T-cell (primary cell): ENCODE results near the gene LBHD1. TPM values are rescaled to one million over a fixed set of nuclear protein-coding genes. Genes with fewer than 3 reads are reported as not detected.
"Not testable (repeated sequence)": the region's sequence is repeated elsewhere in the genome, so short reads cannot be mapped to it uniquely, and the experiment has no call there.

Source experiments
- ATAC-seq, 4 experiments: fragments of 200-7000 bp in 3 of 4; fragments of 150-1000 bp in 1 of 4; cut with Tn5 transposase; replicated peaks in 1 of 4; 1 replicate in 3 of 4; 2 replicates in 1 of 4; pipeline ENCODE4 v1.10.0; 2021; ENCODE audit warnings: moderate library complexity in 3 of 4, mild to moderate bottlenecking in 2 of 4, moderate number of reproducible peaks in 1 of 4
- CTCF ChIA-PET, 2 donors: fragments of 300-600 bp; sonication (Branson Sonifier 250); formaldehyde crosslinking; loops; one replicate each; lab custom pipeline; 2022; ENCODE audit warnings: antibody characterized with exemption in 2 of 2; lab: Charles Lee
- POLR2A ChIA-PET, 2 donors: fragments of 300-600 bp; sonication (Branson Sonifier 250); formaldehyde crosslinking; loops; one replicate each; lab custom pipeline; 2022; ENCODE audit warnings: antibody characterized with exemption in 2 of 2; lab: Charles Lee
- DNase-seq, 35 experiments: peaks; one replicate each; pipeline versions ENCODE4 v3.0.0 to v3.0.0-alpha.2; 2013 to 2023
- H3K27ac ChIP-seq: one replicate; pipeline ENCODE4 v1.5.1; 2013; ENCODE audit warnings: low read length
- H3K27me3 ChIP-seq, 2 experiments: replicated peaks in 1 of 2; 1 replicate in 1 of 2; 2 replicates in 1 of 2; pipeline versions ENCODE4 v1.6.1 to v1.7.0; 2013; ENCODE audit warnings: low read length in 1 of 2, mixed read lengths in 1 of 2; ENCODE audit not compliant: control insufficient read depth in 2 of 2, insufficient read depth in 2 of 2; ENCODE audit errors: extremely low read depth in 1 of 2
- H3K36me3 ChIP-seq, 2 donors: 1 replicate in 1 of 2; 2 replicates in 1 of 2; pipeline versions ENCODE4 v1.6.1 to v1.7.0; 2013; ENCODE audit warnings: low read length in 1 of 2; ENCODE audit not compliant: control insufficient read depth in 2 of 2, insufficient read depth in 1 of 2; ENCODE audit errors: extremely low read depth in 1 of 2
- H3K4me1 ChIP-seq, 2 experiments: 1 replicate in 1 of 2; 2 replicates in 1 of 2; pipeline versions ENCODE4 v1.6.1 to v1.7.0; 2013; ENCODE audit warnings: low read length in 2 of 2, mixed read lengths in 1 of 2; ENCODE audit not compliant: insufficient read depth in 2 of 2, control insufficient read depth in 1 of 2; ENCODE audit errors: extremely low read depth in 1 of 2
- H3K4me3 ChIP-seq, 2 donors: 1 replicate in 1 of 2; 2 replicates in 1 of 2; pipeline versions ENCODE4 v1.5.1 to v1.7.0; 2013; ENCODE audit warnings: mild to moderate bottlenecking in 2 of 2, low read length in 1 of 2, moderate library complexity in 1 of 2; ENCODE audit not compliant: control insufficient read depth in 1 of 2; ENCODE audit errors: extremely low read depth in 1 of 2
- H3K9me3 ChIP-seq: 2 replicates; pipeline ENCODE4 v1.7.0; 2013
- H3K27ac Mint-ChIP-seq, 2 donors: one replicate each; pipeline ENCODE4 v1.8.0; 2020 to 2021; ENCODE audit warnings: mild to moderate bottlenecking in 2 of 2, mixed read lengths in 2 of 2
- H3K27me3 Mint-ChIP-seq, 2 donors: one replicate each; pipeline ENCODE4 v1.8.0; 2021 to 2022; ENCODE audit warnings: mixed read lengths in 2 of 2
- H3K36me3 Mint-ChIP-seq: one replicate; pipeline ENCODE4 v1.8.0; 2021; ENCODE audit warnings: mixed read lengths
- H3K4me1 Mint-ChIP-seq, 3 donors: one replicate each; pipeline ENCODE4 v1.8.0; 2020 to 2022; ENCODE audit warnings: mixed read lengths in 3 of 3, mild to moderate bottlenecking in 1 of 3
- H3K4me3 Mint-ChIP-seq, 3 donors: one replicate each; pipeline ENCODE4 v1.8.0; 2020 to 2022; ENCODE audit warnings: mild to moderate bottlenecking in 3 of 3, mixed read lengths in 3 of 3, moderate library complexity in 3 of 3
- H3K9me3 Mint-ChIP-seq, 3 donors: one replicate each; pipeline ENCODE4 v1.8.0; 2020 to 2022; ENCODE audit warnings: mixed read lengths in 3 of 3
- WGBS: methylation state at CpG from one replicate; pipeline ENCODE4 v1.1.5; 2013; ENCODE audit warnings: missing lambda C conversion rate; ENCODE audit not compliant: insufficient coverage; 5-methylcytosine and 5-hydroxymethylcytosine counted together
- total RNA-seq, 35 experiments: library from RNA in 6 of 35; stranded (reverse) in 6 of 35; fragments of 120-200 nt in 1 of 35; gene quantifications; one replicate each; pipeline versions ENCODE4 v1.2.1 to v1.2.4 and lab custom pipeline; 2013 to 2026

Gene LBHD1
- total RNA-seq, 5 donors from 2014 or later (not counting 1 experiment from before 2014, with no cell fraction given): 15.5 to 24.7 (median 20.7) TPM

DNA sequence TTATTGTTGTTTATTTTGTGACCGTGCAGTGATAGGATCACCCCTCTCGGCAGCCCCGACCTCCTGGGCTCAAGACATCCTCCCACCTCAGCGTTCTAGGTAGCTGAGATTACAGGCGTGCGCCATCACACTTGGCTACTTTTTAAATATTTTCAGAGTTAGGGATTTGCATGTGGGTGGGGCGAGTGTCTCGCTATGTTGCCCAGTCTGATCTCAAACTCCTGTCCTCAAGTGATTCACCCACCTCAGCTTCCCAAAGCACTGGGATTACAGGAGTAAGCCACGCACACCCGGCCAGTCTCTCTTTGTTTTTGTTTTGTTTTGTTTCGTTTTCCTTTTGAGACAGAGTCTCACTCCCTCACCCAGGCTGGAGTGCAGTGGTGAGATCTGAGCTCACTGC is 17.8 kb downstream of the LBHD1 start:
- H3K27me3 ChIP-seq: no peaks in the 10 kb centered on the region
- no peak for ATAC-seq

DNA sequence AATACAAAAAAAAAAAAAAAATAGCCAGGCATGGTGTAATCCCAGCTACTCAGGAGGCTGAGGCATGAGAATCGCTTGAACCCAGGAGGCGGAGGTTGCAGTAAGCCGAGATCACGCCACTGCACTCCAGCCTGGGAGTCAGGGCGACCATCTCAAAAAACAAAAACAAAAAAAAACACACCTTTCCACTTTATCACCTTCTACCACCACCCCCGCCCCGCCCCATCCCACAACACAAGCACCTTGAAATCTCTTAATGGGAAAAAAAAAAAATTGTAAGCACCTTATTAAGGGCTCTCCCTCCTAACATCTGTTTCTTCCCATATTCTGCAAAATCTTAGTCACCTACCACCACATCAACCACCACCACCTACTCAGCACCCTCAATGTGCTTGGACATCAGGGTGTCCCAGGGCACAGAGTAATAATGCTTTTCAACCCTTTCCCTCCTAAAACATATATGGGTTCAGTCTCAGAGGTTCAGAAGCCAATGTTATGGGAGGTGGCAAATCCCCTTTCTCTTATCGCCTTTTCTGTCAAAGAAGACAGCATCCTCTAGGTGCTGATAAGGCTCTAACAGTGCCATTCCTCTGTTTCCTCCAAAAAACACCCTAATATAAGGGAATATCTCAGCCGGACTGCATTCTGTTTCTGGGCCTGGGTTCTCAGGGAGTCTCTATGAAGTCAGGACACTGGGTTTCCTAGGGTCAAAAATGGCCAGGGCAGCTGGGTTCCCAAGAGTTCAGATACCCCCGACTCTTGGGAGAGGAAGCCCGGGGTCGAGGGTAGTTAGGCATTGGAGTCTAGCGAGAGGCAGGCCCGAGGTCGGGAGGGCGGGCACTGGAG is 19.7 kb downstream of the LBHD1 start:
- CTCF ChIA-PET: interaction anchor here in 1 of 2 donors (0.5 to 1.0 kb wide), 4 partner anchors 13 to 272 kb away, joined by 3 to 6 read pairs (median 4); partner anchors contain the start of genes C11orf98 and CSKMT
- Mint-ChIP-seq H3K9me3 (no peaks in the 10 kb centered on the region), H3K27me3 (no peaks in the 10 kb centered on the region), H3K27ac (peak overlapping the region; percentile 85 to 90), H3K4me1 (peaks cover 19 to 28% (median 19%) of the 10 kb centered on the region in 3 donors), H3K4me3 (peak overlapping the region; percentile 87 to 97 (median 88)), H3K36me3 (peaks cover 4% of the 10 kb centered on the region)
- peak overlapping the region; percentile 63 for H3K27ac ChIP-seq
- POLR2A ChIA-PET: interaction anchor here (0.6 to 1.4 kb wide), 5 partner anchors 9 to 61 kb away, joined by 3 to 28 read pairs (median 4); partner anchors contain the start of genes C11orf98 (in 2 of the 2), CSKMT (in 2 of the 2) and TUT1 (in 1 of the 2)
- H3K4me3 ChIP-seq: peak overlapping the region; percentile 69 to 95
- no peaks in the 10 kb centered on the region for H3K9me3 ChIP-seq
- no peaks in the 10 kb centered on the region for H3K27me3 ChIP-seq
- peaks cover 7 to 42% of the 10 kb centered on the region in 2 experiments for H3K4me1 ChIP-seq
- H3K36me3 ChIP-seq: peaks cover 9 to 25% of the 10 kb centered on the region in 2 donors
- ATAC-seq (peak; percentile 5 to 11 (median 8)), DNase-seq (peak in 9 of 35 experiments; percentile 16 to 72 (median 40))
- WGBS: 0% methylated on average over 7 of the region's 16 CpGs

More for the DNA sequence above, 17.8 kb downstream of the LBHD1 start:
- DNase-seq: no peak
- H3K9me3 ChIP-seq: no peaks in the 10 kb centered on the region
- Mint-ChIP-seq H3K27me3 (no peaks in the 10 kb centered on the region), H3K4me3 (peak overlapping the region; percentile 25 to 52 (median 45)), H3K4me1 (peaks cover 17 to 28% (median 19%) of the 10 kb centered on the region in 3 donors), H3K9me3 (no peaks in the 10 kb centered on the region), H3K27ac (peak overlapping the region; percentile 39 to 52), H3K36me3 (peaks cover 4% of the 10 kb centered on the region)
- ChIA-PET CTCF (interaction anchor here in 1 of 2 donors (0.9 kb wide), 1 partner anchor 11 kb away, joined by 4 read pairs; the partner anchor contains the start of genes C11orf98 and CSKMT), POLR2A (interaction anchor here (0.5 to 1.9 kb wide), 5 partner anchors 10 to 46 kb away, joined by 3 to 18 read pairs (median 8); partner anchors contain the start of genes C11orf98 (in 2 of the 2), CSKMT (in 2 of the 2) and LBHD1 (in 1 of the 2))
- peaks cover 6 to 12% of the 10 kb centered on the region in 2 donors for H3K36me3 ChIP-seq
- no peak overlapping the region for H3K4me3 ChIP-seq
- 100% methylated on average over 1 of the region's 11 CpGs for WGBS
- peaks cover 7 to 31% of the 10 kb centered on the region in 2 experiments for H3K4me1 ChIP-seq
- H3K27ac ChIP-seq: no peak overlapping the region

DNA sequence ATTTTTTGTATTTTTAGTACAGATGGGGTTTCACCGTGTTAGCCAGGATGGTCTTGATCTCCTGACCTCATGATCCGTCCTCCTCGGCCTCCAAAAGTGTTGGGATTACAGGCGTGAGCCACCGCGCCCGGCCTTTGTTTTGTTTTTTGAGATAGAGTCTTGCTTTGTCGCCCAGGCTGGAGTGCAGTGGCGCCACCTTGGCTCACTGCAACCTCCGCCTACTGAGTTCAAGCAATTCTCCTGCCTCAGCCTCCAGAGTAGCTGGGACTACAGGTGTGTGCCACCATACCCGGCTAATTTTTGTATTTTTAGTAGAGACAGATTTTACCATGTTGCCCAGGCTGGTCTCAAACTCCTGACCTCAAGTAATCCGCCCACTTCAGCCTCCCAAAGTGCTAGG is 21.8 kb downstream of the LBHD1 start:
- H3K4me1 Mint-ChIP-seq: peaks cover 32 to 39% (median 35%) of the 10 kb centered on the region in 3 donors
- peaks cover 9 to 26% of the 10 kb centered on the region in 2 donors for H3K36me3 ChIP-seq
- H3K36me3 Mint-ChIP-seq, H3K4me3 Mint-ChIP-seq, H3K27me3 Mint-ChIP-seq, CTCF ChIA-PET, H3K27me3 ChIP-seq, H3K9me3 ChIP-seq, H3K27ac ChIP-seq, H3K9me3 Mint-ChIP-seq, ATAC-seq, DNase-seq, H3K4me3 ChIP-seq: not testable (repeated sequence)
- WGBS: 98% methylated on average over 7 of the region's 12 CpGs
- H3K27ac Mint-ChIP-seq: peak overlapping the region in 1 of 2 donors; percentile 34
- H3K4me1 ChIP-seq: peaks cover 13 to 58% of the 10 kb centered on the region in 2 experiments
- POLR2A ChIA-PET: interaction anchor here (0.6 kb wide), 2 partner anchors 16 to 682 kb away, joined by 4 read pairs; no protein-coding TSS in a partner anchor

DNA sequence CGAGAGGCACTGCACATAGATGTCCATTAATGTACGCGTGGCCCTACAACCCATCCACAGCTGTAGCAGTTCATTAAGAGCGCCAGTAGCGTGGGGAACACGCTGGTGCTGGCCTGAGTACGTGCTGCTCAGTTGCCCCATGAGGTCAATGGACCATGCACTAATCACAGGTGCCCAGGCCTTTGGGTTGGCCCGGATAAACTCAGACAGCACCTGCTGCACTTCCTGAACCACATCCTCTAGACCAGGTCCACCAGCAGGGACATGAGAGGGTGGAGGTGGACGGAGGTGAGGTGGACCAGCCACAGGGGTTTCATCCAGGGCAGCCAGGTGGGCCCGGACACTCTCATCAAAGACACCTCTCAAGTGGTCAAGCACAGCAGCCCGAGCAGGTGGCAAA is 22.6 kb downstream of the LBHD1 start:
- H3K27ac Mint-ChIP-seq: no peak overlapping the region
- Histone ChIP-seq H3K4me3 (no peak overlapping the region), H3K27me3 (no peaks in the 10 kb centered on the region), H3K9me3 (no peaks in the 10 kb centered on the region), H3K27ac (no peak overlapping the region), H3K36me3 (peaks cover 9 to 27% of the 10 kb centered on the region in 2 donors), H3K4me1 (peaks cover 16 to 65% of the 10 kb centered on the region in 2 experiments)
- H3K27me3 Mint-ChIP-seq: no peaks in the 10 kb centered on the region
- H3K9me3 Mint-ChIP-seq: no peaks in the 10 kb centered on the region
- POLR2A ChIA-PET: interaction anchor here (0.6 to 1.1 kb wide), 3 partner anchors 11 to 19 kb away, joined by 3 to 6 read pairs (median 4); partner anchors contain the start of genes C11orf98 (in 1 of the 2) and CSKMT (in 1 of the 2)
- peaks cover 4% of the 10 kb centered on the region for H3K36me3 Mint-ChIP-seq
- no peak for ATAC-seq
- peaks cover 38 to 45% (median 42%) of the 10 kb centered on the region in 3 donors for H3K4me1 Mint-ChIP-seq
- CTCF ChIA-PET: no interaction called here
- H3K4me3 Mint-ChIP-seq: no peak overlapping the region
- 98% methylated on average over 8 of the region's 11 CpGs for WGBS
- DNase-seq: no peak

DNA sequence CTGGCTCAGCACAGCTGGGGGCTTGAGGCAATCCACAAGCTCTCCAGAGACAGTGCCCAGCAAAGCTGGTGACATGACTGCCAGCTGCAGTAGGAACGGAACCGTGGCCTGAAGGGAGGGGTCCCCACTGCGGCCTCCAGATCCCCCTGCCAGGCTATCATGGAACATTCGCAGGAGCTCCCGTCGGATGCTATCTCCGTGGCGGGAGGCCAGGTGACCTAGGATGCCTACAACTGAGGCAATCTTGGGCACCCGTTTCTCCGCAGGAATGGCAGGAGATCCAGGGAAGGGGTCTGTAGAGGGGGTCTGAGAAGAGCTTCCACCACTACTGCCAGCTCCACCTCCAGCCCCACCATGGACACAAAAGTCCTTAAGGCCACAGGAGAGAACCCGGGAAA is 23.1 kb downstream of the LBHD1 start:
- no peak overlapping the region for H3K4me3 ChIP-seq
- ATAC-seq (no peak), DNase-seq (no peak)
- Mint-ChIP-seq H3K4me1 (peaks cover 42 to 46% (median 43%) of the 10 kb centered on the region in 3 donors), H3K4me3 (no peak overlapping the region), H3K27me3 (no peaks in the 10 kb centered on the region), H3K9me3 (no peaks in the 10 kb centered on the region), H3K27ac (no peak overlapping the region), H3K36me3 (peaks cover 7% of the 10 kb centered on the region)
- no peaks in the 10 kb centered on the region for H3K9me3 ChIP-seq
- no peak overlapping the region for H3K27ac ChIP-seq
- WGBS: 98% methylated on average over 6 of the region's 11 CpGs
- ChIA-PET POLR2A (interaction anchor here (0.6 to 1.2 kb wide), 5 partner anchors 11 to 75 kb away, joined by 3 to 6 read pairs (median 3); partner anchors contain the start of genes C11orf98 (in 1 of the 2), CSKMT (in 1 of the 2) and EEF1G (in 1 of the 2)), CTCF (no interaction called here)
- peaks cover 16 to 65% of the 10 kb centered on the region in 2 experiments for H3K4me1 ChIP-seq
- H3K27me3 ChIP-seq: no peaks in the 10 kb centered on the region
- peaks cover 9 to 33% of the 10 kb centered on the region in 2 donors for H3K36me3 ChIP-seq
